ENCODE data around the gene CDCP1.

CDCP1 gene

DNA sequence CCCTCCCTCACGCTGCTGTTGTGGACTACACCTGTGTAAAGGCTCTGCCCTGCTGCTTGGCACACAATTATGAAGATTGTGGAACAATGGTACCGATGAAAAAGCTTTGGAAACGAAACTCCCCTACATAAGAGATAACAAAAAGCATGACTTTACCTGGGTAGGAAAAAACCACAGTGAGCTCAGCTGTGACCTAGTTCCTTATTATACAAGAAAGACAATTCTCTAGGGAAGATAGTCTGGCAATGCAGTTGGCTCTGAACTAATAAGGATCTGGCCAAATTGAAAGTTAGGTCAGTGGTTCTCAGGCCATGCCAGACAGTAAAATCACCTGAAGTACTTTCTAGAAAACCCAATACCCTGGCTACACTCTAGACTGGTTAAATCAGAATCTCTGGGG is 104.0 kb downstream of the CDCP1 start:
- Histone ChIP-seq H3K4me1 (ENCODE audit: control insufficient read depth in 2 of 2, insufficient read depth in 1 of 2, low read depth in 1 of 2, low read length in 2 of 2) (peaks cover 3% of the 10 kb centered on the region in 2 donors), H3K18ac (ENCODE audit: low read length) (no peak overlapping the region), H3K79me1 (ENCODE audit: low read depth, low read length) (no peaks in the 10 kb centered on the region), H3K27ac (replicated peaks; ENCODE audit: low read length) (no peak overlapping the region), H2BK120ac (ENCODE audit: low read depth, low read length) (no peak overlapping the region), H3K9me3 (replicated peaks in 1 of 2; ENCODE audit: control insufficient read depth in 2 of 2, insufficient read depth in 1 of 2, low read depth in 1 of 2, low read length in 2 of 2) (no peaks in the 10 kb centered on the region), H3K9ac (ENCODE audit: low read depth, low read length, poor library complexity) (no peak overlapping the region), H3K14ac (ENCODE audit: low read length) (no peak overlapping the region), H3K4me3 (ENCODE audit: low read length in 2 of 2) (no peak overlapping the region), H2AFZ (ENCODE audit: low read length) (no peak overlapping the region), H2BK15ac (ENCODE audit: low read length) (no peak overlapping the region), H4K91ac (ENCODE audit: low read depth, low read length, poor library complexity) (no peak overlapping the region), H3K4ac (ENCODE audit: low read length) (no peak overlapping the region), H3K23ac (ENCODE audit: low read depth, low read length, poor library complexity) (no peak overlapping the region), H3K36me3 (replicated peaks in 1 of 2; ENCODE audit: control insufficient read depth in 2 of 2, insufficient read depth in 2 of 2, low read length in 2 of 2) (no peaks in the 10 kb centered on the region), H2BK12ac (ENCODE audit: low read length) (no peak overlapping the region), H3K27me3 (ENCODE audit: control insufficient read depth in 3 of 3, insufficient read depth in 3 of 3, low read depth in 1 of 3, low read length in 3 of 3) (peaks cover 0 to under 1% (median 0%) of the 10 kb centered on the region in 3 experiments), H2AK5ac (ENCODE audit: low read depth, low read length) (no peak overlapping the region), H3K4me2 (ENCODE audit: insufficient read depth, low read length, poor library complexity, severe bottlenecking) (no peak overlapping the region), H2BK5ac (ENCODE audit: low read length) (no peak overlapping the region), H4K8ac (ENCODE audit: low read depth, low read length) (no peak overlapping the region)
- no CpG with 5 or more reads among the region's 3 CpGs for WGBS, 2 donors (ENCODE audit: extremely low coverage in 2 of 2, insufficient read length in 2 of 2, insufficient replicate concordance in 1 of 2)
- no peak for DNase-seq (ENCODE audit: low spot score)

DNA sequence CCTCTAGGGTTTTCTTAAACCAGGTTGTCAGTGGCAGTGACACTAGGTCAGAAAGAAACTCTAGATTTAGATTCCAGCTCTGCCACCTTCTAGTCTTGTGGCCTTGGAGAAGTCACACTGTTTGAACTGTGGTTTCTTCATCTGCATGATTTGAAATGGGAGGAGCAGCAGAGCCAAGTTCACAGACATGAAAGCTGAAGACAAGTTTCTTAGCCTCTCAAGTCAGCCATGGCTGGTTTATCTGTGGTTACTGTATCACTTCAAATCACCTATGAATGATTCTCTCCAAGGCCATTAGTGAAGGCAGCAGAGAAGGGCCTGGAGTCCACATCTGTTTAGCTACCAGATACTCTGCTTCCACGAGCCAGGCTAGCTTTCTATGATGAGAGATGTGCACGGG is 104.5 kb downstream of the CDCP1 start:
- no peak overlapping the region for H3K18ac ChIP-seq (ENCODE audit: low read length)
- no peak overlapping the region for H3K4ac ChIP-seq (ENCODE audit: low read length)
- no peak for DNase-seq (ENCODE audit: low spot score)
- no peak overlapping the region for H2AK5ac ChIP-seq (ENCODE audit: low read depth, low read length)
- H3K4me3 ChIP-seq (ENCODE audit: low read length in 2 of 2) = no peak overlapping the region
- H2BK12ac ChIP-seq (ENCODE audit: low read length) = no peak overlapping the region
- H3K27me3 ChIP-seq (ENCODE audit: control insufficient read depth in 3 of 3, insufficient read depth in 3 of 3, low read depth in 1 of 3, low read length in 3 of 3) = peaks cover 0 to 5% (median 2%) of the 10 kb centered on the region in 3 experiments
- no peak overlapping the region for H3K4me2 ChIP-seq (ENCODE audit: insufficient read depth, low read length, poor library complexity, severe bottlenecking)
- WGBS, 2 donors (ENCODE audit: extremely low coverage in 2 of 2, insufficient read length in 2 of 2, insufficient replicate concordance in 1 of 2) = no CpG with 5 or more reads among the region's 2 CpGs
- no peaks in the 10 kb centered on the region for H3K36me3 ChIP-seq (replicated peaks in 1 of 2; ENCODE audit: control insufficient read depth in 2 of 2, insufficient read depth in 2 of 2, low read length in 2 of 2)
- no peak overlapping the region for H3K9ac ChIP-seq (ENCODE audit: low read depth, low read length, poor library complexity)
- H3K4me1 ChIP-seq (ENCODE audit: control insufficient read depth in 2 of 2, insufficient read depth in 1 of 2, low read depth in 1 of 2, low read length in 2 of 2) = peaks cover 3% of the 10 kb centered on the region in 2 donors
- H2BK15ac ChIP-seq (ENCODE audit: low read length) = no peak overlapping the region
- H4K91ac ChIP-seq (ENCODE audit: low read depth, low read length, poor library complexity) = no peak overlapping the region
- no peak overlapping the region for H2BK120ac ChIP-seq (ENCODE audit: low read depth, low read length)
- no peak overlapping the region for H3K27ac ChIP-seq (replicated peaks; ENCODE audit: low read length)
- no peak overlapping the region for H3K14ac ChIP-seq (ENCODE audit: low read length)
- no peaks in the 10 kb centered on the region for H3K79me1 ChIP-seq (ENCODE audit: low read depth, low read length)
- no peak overlapping the region for H3K23ac ChIP-seq (ENCODE audit: low read depth, low read length, poor library complexity)
- H3K9me3 ChIP-seq (replicated peaks in 1 of 2; ENCODE audit: control insufficient read depth in 2 of 2, insufficient read depth in 1 of 2, low read depth in 1 of 2, low read length in 2 of 2) = no peaks in the 10 kb centered on the region
- no peak overlapping the region for H4K8ac ChIP-seq (ENCODE audit: low read depth, low read length)
- H2BK5ac ChIP-seq (ENCODE audit: low read length) = no peak overlapping the region
- H2AFZ ChIP-seq (ENCODE audit: low read length) = no peak overlapping the region

DNA sequence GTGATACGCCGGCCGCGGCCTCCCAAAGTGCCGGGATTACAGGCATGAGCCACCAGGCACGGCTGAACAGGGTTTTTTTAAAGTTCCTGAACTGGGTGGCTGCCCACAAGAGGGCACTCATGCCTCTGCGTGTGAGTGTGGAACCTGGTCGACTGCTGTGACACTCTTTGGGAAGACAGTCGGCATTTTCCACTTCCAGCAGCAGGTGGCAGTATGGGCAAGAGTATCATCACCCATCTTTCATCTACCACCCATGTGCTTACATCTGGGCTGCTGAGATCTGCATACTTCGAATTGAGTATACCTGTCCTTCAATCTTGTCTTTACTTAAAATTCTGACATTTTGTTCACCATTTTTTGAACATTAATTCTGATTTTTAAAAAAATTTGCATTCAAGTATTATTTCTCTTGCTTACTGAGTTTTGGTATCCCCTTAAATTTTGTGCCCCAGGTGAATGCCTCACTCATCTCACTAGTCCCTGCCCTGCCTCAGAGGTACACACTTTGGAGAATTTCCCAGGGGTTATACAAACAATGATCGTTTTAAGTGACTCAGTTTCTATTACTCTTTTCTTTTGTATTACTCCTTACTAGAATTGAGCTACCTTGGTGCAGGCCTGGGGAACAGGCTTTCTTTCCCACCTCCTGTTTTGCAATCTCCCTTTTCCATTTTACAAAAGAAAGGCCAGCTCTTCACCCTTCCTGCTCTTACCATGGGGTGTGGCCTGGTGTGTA is 108.3 kb downstream of the CDCP1 start:
- Histone ChIP-seq H3K9me3 (replicated peaks in 1 of 2; ENCODE audit: control insufficient read depth in 2 of 2, insufficient read depth in 1 of 2, low read depth in 1 of 2, low read length in 2 of 2) (no peaks in the 10 kb centered on the region), H3K4me1 (ENCODE audit: control insufficient read depth in 2 of 2, insufficient read depth in 1 of 2, low read depth in 1 of 2, low read length in 2 of 2) (peaks cover 2 to 4% of the 10 kb centered on the region in 2 donors), H2BK12ac (ENCODE audit: low read length) (no peak overlapping the region), H4K8ac (ENCODE audit: low read depth, low read length) (no peak overlapping the region), H3K36me3 (replicated peaks in 1 of 2; ENCODE audit: control insufficient read depth in 2 of 2, insufficient read depth in 2 of 2, low read length in 2 of 2) (no peaks in the 10 kb centered on the region), H3K4ac (ENCODE audit: low read length) (no peak overlapping the region), H3K4me2 (ENCODE audit: insufficient read depth, low read length, poor library complexity, severe bottlenecking) (no peak overlapping the region), H3K9ac (ENCODE audit: low read depth, low read length, poor library complexity) (no peak overlapping the region), H3K79me1 (ENCODE audit: low read depth, low read length) (no peaks in the 10 kb centered on the region), H2BK5ac (ENCODE audit: low read length) (no peak overlapping the region), H4K91ac (ENCODE audit: low read depth, low read length, poor library complexity) (no peak overlapping the region), H2BK15ac (ENCODE audit: low read length) (no peak overlapping the region), H3K23ac (ENCODE audit: low read depth, low read length, poor library complexity) (no peak overlapping the region), H3K14ac (ENCODE audit: low read length) (no peak overlapping the region), H3K4me3 (ENCODE audit: low read length in 2 of 2) (no peak overlapping the region), H3K27me3 (ENCODE audit: control insufficient read depth in 3 of 3, insufficient read depth in 3 of 3, low read depth in 1 of 3, low read length in 3 of 3) (peaks cover 0 to 27% (median 14%) of the 10 kb centered on the region in 3 experiments), H3K18ac (ENCODE audit: low read length) (no peak overlapping the region), H2BK120ac (ENCODE audit: low read depth, low read length) (no peak overlapping the region), H3K27ac (replicated peaks; ENCODE audit: low read length) (no peak overlapping the region), H2AK5ac (ENCODE audit: low read depth, low read length) (no peak overlapping the region), H2AFZ (ENCODE audit: low read length) (no peak overlapping the region)
- no CpG with 5 or more reads among the region's 11 CpGs for WGBS, 2 donors (ENCODE audit: extremely low coverage in 2 of 2, insufficient read length in 2 of 2, insufficient replicate concordance in 1 of 2)
- DNase-seq (ENCODE audit: low spot score) = peak; percentile 91

DNA sequence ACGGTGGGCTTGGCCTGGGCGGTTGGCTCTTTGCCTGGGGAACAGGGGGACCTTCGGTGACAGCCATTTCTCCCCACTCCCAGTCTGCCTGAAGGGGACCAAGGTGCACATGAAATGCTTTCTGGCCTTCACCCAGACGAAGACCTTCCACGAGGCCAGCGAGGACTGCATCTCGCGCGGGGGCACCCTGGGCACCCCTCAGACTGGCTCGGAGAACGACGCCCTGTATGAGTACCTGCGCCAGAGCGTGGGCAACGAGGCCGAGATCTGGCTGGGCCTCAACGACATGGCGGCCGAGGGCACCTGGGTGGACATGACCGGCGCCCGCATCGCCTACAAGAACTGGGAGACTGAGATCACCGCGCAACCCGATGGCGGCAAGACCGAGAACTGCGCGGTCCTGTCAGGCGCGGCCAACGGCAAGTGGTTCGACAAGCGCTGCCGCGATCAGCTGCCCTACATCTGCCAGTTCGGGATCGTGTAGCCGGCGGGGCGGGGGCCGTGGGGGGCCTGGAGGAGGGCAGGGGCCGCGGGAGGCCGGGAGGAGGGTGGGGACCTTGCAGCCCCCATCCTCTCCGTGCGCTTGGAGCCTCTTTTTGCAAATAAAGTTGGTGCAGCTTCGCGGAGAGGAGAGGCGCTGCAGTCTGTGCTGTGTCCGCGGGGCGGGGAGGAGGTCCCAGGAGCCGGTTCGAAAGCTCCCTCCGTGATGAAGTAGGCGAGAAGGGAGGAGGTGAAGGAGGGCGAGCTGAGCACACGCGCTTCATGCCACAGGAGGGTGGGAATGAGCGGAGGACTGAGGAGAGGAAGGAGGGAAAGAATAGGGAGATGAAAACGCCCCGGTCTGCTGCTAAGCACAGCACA is 110.5 kb downstream of the CDCP1 start:
- Histone ChIP-seq H3K27ac (replicated peaks; ENCODE audit: low read length) (no peak overlapping the region), H3K9ac (ENCODE audit: low read depth, low read length, poor library complexity) (peak overlapping the region; percentile 53), H3K27me3 (ENCODE audit: control insufficient read depth in 3 of 3, insufficient read depth in 3 of 3, low read depth in 1 of 3, low read length in 3 of 3) (peaks cover 0 to 27% (median 19%) of the 10 kb centered on the region in 3 experiments), H3K4me1 (ENCODE audit: control insufficient read depth in 2 of 2, insufficient read depth in 1 of 2, low read depth in 1 of 2, low read length in 2 of 2) (peaks cover 2 to 4% of the 10 kb centered on the region in 2 donors), H3K4me2 (ENCODE audit: insufficient read depth, low read length, poor library complexity, severe bottlenecking) (peak overlapping the region; percentile 55), H2BK15ac (ENCODE audit: low read length) (no peak overlapping the region), H2BK120ac (ENCODE audit: low read depth, low read length) (no peak overlapping the region), H3K14ac (ENCODE audit: low read length) (peak overlapping the region; percentile 42), H3K4ac (ENCODE audit: low read length) (no peak overlapping the region), H3K18ac (ENCODE audit: low read length) (peak overlapping the region; percentile 66), H4K8ac (ENCODE audit: low read depth, low read length) (no peak overlapping the region), H2AFZ (ENCODE audit: low read length) (peak overlapping the region; percentile 74), H3K36me3 (replicated peaks in 1 of 2; ENCODE audit: control insufficient read depth in 2 of 2, insufficient read depth in 2 of 2, low read length in 2 of 2) (no peaks in the 10 kb centered on the region), H2BK12ac (ENCODE audit: low read length) (no peak overlapping the region), H2AK5ac (ENCODE audit: low read depth, low read length) (no peak overlapping the region), H3K4me3 (ENCODE audit: low read length in 2 of 2) (peak overlapping the region in 1 of 2 donors; percentile 61), H3K23ac (ENCODE audit: low read depth, low read length, poor library complexity) (peak overlapping the region; percentile 40), H4K91ac (ENCODE audit: low read depth, low read length, poor library complexity) (no peak overlapping the region), H3K79me1 (ENCODE audit: low read depth, low read length) (no peaks in the 10 kb centered on the region), H3K9me3 (replicated peaks in 1 of 2; ENCODE audit: control insufficient read depth in 2 of 2, insufficient read depth in 1 of 2, low read depth in 1 of 2, low read length in 2 of 2) (no peaks in the 10 kb centered on the region), H2BK5ac (ENCODE audit: low read length) (no peak overlapping the region)
- WGBS, 2 donors (ENCODE audit: extremely low coverage in 2 of 2, insufficient read length in 2 of 2, insufficient replicate concordance in 1 of 2) = no CpG with 5 or more reads among the region's 64 CpGs
- no peak for DNase-seq (ENCODE audit: low spot score)

All from neuronal stem cell (in vitro differentiated cells).